Left cardiac atrium (tissue), 4 donors: ENCODE data around the gene FRMD4A. TPM values are rescaled to one million over a fixed set of nuclear protein-coding genes. Genes with fewer than 3 reads are reported as not detected.

Source experiments
- ATAC-seq, 2 donors: fragments of 200-7000 bp; cut with Tn5 transposase; one replicate each; pipeline ENCODE4 v1.9.1; 2020; ENCODE audit warnings: mild to moderate bottlenecking in 2 of 2, moderate library complexity in 2 of 2
- DNase-seq: peaks from one replicate; pipeline ENCODE4 v3.0.0-alpha.2; 2020
- intact Hi-C, 2 donors: fragments of 100-400 bp; cut with DNase I; formaldehyde crosslinking; loops; one replicate each; pipeline versions ENCODE4 v1.14.1 to v1.15.1; 2022 to 2023
- total RNA-seq, 2 donors: library from RNA; stranded (reverse); fragmentation: NEBNext Ultra II Directional; extraction: Animal tissue kit (Norgen Biotek cat#: 25700); gene quantifications; one replicate each; pipeline ENCODE4 v1.2.1, GENCODE V29; 2021
- donor health status: DM: no; HTN: yes; CAD: no.
- donor health status: DM: no; HTN: yes; CAD: no; lungs with severe emphysema.
- donor health status: DM: yes; HTN: yes; CAD: no.
- donor health status: Dilated cardiomyopathy.

Gene FRMD4A
- total RNA-seq, 2 donors from 2014 or later: 39.0 to 44.2 TPM

- ATAC-seq (no peak), DNase-seq (no peak)
- intact Hi-C loops: no loop called here
These were observed 18.4 kb upstream of the FRMD4A start for GRCh38 chr10:14349081-14349480.

GRCh38 chr10:14345262-14345661, 14.5 kb upstream of the FRMD4A start:
- no peak for ATAC-seq
- intact Hi-C loops: no loop called here
- no peak for DNase-seq

DNA sequence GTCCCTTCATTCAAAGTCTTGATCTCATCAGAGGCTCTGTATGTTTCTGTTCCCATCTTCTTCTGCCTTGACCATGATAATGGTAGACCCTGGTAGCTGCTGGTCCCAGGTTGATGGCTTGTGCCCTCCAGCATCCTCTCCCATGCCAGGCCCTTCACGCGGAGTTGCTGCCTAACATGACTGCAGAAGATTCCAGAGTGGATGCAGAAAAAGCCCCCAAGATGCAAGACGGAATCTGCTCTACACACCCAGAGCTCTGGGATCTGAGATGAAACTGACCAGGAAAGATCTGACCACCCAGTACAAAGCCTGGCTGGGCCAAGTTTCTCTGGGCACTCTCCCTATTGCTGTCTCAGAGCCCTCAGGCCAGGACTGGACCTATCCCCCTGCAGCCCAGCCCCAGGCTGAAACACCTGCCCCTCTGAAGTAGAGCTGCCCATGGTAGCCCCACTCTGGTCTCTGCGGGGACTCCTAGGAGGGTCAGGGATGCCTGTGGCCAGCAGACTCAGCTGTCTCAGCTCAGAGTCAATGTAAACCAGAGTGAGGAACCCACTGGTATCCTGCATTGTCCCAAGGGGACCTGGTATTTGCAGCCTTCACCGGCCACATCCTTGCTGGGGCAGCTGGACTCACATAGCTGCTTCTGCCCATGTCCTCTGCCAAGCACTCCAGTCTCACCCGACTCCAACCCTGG, 9.5 kb upstream of the FRMD4A start:
- ATAC-seq (no peak), DNase-seq (no peak)
- intact Hi-C loops: no loop called here

DNA sequence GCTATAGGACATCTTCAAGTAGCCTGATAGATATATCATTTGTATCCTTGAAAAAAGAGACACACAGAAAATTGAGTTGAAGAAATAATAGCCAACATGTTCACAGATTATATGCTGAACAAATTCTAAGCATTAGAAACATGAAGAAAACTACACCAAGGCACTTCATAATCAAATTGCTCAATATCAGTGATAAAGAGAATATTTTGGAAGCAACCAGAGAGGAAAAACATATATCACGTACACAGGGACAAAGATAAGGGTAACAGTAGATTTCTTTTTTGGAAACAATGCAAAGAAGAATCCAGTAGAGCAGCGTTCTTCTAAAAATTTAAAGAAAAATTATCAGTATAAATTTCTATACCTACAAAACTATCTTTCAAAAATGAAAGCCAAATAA, 6.0 kb upstream of the FRMD4A start:
- intact Hi-C loops: no loop called here
- ATAC-seq (no peak), DNase-seq (no peak)

- no peak for ATAC-seq
These were observed 4.0 kb upstream of the FRMD4A start for GRCh38 chr10:14334771-14335170.

GRCh38 chr10:14333606-14334005, 2.9 kb upstream of the FRMD4A start:
- no peak for ATAC-seq
- DNase-seq: no peak
- intact Hi-C loops: no loop called here

More at GRCh38 chr10:14334771-14335170, 4.0 kb upstream of the FRMD4A start:
- intact Hi-C loops: no loop called here
- DNase-seq: no peak

DNA sequence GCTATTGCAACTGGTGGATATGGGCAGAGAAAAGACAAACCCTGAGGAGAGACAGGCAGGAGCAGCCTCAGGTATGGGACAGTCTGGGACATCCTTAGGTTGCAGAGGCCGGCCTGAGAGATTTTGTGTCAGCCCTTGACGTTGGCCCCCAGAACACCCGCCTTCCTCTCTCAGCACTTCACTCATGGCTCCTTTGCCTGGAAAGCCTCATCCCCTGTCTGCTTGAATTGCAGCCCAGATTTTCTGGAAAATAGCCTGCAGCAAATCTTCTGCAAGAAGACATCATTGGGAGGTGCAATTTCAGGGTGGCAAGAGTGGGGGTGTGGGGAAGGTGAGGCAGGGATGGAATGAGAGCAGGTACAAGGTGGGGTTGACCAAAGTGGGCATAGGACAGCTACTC, 2.2 kb upstream of the FRMD4A start:
- ATAC-seq: no peak

GRCh38 chr10:14329746-14330173, 964 bp downstream of the FRMD4A start:
- intact Hi-C loops: no loop called here
- no peak for DNase-seq
- peak in 1 of 2 donors; percentile 79 for ATAC-seq

More for the DNA sequence above, 2.2 kb upstream of the FRMD4A start:
- DNase-seq: no peak
- intact Hi-C loops: no loop called here

DNA sequence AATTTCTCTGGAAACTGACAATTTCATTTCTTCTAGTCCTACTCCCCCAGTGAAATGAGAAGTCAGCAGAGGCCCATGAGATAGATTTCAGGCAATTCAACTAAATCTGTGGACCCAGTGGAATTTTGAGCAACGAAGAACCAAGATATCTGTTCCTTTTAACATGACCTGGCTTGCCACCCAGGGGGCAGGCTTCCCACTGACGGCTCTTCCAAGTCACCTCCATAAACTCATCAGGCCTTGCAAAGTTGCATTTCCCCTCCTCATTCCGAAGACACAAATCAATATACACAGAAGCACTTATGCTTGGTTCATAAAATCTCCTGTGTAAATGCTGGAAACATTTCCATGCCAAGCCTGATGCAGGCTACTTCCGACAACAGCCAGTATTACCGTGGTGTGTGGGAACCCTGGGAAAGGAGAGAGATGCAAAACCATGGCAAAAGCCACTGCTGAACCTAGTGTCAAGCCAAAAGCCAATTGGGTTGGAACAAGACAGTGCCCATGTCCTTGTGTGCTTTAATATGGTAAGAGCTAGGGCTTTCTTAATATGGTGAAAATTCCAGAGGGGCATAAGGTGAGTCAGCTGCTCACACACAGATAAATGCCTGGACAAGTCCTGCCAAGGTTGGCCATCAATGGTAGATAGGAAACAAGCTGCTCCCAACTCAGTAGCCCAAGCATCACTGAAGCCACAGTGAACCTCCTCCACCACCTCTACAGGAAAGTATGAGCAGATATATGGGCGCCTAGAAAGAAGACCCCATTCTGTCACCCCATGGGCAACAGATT, 1.6 kb downstream of the FRMD4A start:
- DNase-seq (no peak), ATAC-seq (no peak)
- intact Hi-C loops: no loop called here

- ATAC-seq: no peak
- no peak for DNase-seq
- intact Hi-C loops: no loop called here
These were observed 3.2 kb downstream of the FRMD4A start for GRCh38 chr10:14327527-14327926.

DNA sequence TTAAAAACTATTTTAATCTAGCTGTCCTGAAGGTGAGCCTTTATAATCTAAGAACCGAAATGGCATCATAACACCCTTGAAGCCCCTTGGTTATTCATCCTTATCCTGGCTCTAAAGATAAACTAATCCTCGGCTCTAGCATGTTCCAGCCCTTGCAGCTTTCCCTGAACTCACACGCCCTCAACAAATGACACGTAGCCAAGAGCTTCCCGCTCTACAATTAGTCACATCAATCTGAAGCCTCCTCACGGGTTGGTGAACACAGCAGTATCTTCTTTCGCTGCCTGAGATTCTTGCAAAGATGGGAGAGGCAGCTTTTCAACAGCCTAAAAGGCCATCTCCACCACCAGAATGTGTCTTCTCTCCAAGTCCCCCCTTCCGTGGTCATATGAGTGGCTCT, 4.1 kb downstream of the FRMD4A start:
- intact Hi-C loops: no loop called here
- ATAC-seq (no peak), DNase-seq (no peak)

GRCh38 chr10:14325325-14325955, 5.3 kb downstream of the FRMD4A start:
- DNase-seq (peak; percentile 40), ATAC-seq (no peak)
- intact Hi-C loops: no loop called here

- no peak for DNase-seq
- intact Hi-C loops: no loop called here
- ATAC-seq: no peak
These were observed 8.1 kb downstream of the FRMD4A start for GRCh38 chr10:14322526-14323188.

DNA sequence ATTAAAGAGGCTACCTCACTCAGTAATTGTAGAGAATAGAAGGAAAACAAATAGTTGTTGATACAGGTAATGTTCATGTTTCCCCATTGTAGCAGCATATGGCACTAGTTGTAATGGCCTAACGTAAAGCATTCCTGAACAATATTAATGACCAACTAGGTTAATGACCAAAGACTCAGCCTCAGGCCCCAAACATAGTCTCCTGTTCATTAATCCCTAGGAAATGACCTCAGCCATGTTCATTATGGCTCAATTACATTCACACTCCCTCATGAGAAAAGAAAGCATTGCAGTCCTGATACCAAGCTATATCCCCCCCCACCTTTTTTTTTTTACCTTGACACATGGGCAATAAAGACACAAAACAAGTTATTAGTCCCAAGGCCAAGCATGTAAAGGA, 12.7 kb downstream of the FRMD4A start:
- no peak for ATAC-seq
- intact Hi-C loops: no loop called here
- DNase-seq: no peak

- intact Hi-C loops: no loop called here
- ATAC-seq (no peak), DNase-seq (no peak)
These were observed 18.7 kb downstream of the FRMD4A start for GRCh38 chr10:14312014-14312413.

DNA sequence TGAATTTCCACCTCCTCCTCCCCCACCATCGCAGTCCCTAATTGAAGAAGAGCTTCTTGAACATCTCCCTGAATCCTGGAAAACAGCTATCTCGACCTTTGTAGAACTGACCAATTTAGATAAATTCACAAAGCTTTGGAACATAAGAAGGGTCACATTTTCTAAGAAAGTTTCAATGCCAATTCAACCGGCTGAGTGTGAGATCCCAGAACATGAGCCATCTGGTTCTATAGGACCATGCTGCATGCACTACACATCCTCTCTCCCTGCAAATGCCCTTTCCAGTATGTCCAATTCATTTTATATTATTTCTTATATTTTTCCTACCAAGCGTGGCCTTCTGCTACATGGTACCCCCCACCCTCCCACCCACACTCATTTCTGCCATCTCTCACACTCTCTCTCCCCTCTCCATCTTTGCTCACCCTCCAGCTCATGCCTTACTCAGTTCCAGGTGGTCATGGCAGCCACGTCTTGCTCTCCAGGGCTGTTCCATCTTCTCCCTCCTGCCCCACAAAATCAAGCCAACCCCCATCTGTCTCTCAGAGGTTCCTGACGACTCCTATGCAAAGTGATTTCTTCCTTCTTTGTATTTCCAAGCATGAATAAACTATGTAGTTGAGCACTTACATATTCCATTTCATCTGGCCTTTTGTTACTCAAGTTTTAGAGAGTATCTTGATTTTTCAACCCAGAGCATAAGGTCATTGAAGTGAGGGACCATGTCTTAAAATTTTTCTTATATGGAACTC, 19.3 kb downstream of the FRMD4A start:
- no peak for ATAC-seq
- DNase-seq: no peak
- intact Hi-C loops: no loop called here

GRCh38 chr10:14309593-14309992, 21.1 kb downstream of the FRMD4A start:
- DNase-seq: no peak
- intact Hi-C loops: no loop called here
- ATAC-seq: no peak

- no peak for DNase-seq
- intact Hi-C loops: no loop called here
- no peak for ATAC-seq
These were observed 24.5 kb downstream of the FRMD4A start for GRCh38 chr10:14306190-14306589.

GRCh38 chr10:14304046-14304445, 26.7 kb downstream of the FRMD4A start:
- intact Hi-C loops: no loop called here
- DNase-seq (no peak), ATAC-seq (no peak)
